ENCODE results near the gene DDIT3. TPM values are rescaled to one million over a fixed set of nuclear protein-coding genes. Genes with fewer than 3 reads are reported as not detected.

DDIT3 gene
- total and polyA plus RNA-seq, 2 of the 13 experiments (the other 11 are each of a cell fraction or from before 2014, with no cell fraction given): 27.5 to 48.7 TPM

DNA sequence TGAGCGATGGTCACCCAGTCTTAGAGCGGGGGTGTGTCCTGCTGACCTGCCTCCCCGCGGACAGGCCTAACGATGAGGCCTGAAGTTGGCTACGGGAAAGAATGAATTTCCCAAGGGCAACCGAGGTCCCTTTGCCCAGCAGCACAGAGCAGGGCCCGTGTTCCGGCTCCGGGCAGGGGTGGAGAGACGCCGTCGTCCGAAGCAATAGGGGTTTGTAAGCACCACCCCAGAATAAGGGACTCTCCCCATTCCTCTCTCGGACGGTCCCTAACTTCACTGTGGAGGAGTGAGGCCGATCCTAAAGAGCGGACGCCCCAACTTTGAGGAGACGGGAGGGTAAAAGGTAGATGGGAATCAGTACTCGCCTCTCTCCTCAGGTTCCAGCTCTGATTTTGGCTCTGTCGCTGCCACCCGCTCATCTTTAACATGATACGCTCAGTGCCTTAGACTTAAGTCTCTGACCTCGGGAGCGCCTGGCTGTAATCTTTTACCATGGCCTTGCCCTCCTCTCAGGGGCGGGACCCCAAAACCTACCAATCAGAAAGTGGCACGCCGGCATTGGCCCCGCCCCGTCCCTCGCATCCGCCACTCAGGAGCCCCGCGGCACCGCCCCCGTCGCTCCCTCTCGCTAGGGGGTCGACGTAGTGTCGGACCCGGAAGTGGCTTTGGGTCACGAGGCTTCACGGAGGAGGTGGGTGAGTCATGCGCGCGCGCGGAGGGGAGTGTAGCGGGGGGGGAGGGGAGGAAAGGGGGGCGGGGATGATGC lies at the start of gene DDIT3 (continued):
- no peak; the same call in 1 of the 2 replicates for TF ChIP-seq ZBTB14 (CRISPR knock-in tag; IDR thresholded peaks at IDR 0.05)
- TF ChIP-seq CBFB (CRISPR knock-in tag; IDR thresholded peaks at IDR 0.05): no peak
- no peak for TF ChIP-seq XRCC5 (optimal IDR thresholded peaks at IDR 0.05; ENCODE audit: low read length)
- no peak for TF ChIP-seq ZNF724P (CRISPR knock-in tag; IDR thresholded peaks at IDR 0.05; ENCODE audit: borderline replicate concordance)
- TF ChIP-seq, protein P1, sequence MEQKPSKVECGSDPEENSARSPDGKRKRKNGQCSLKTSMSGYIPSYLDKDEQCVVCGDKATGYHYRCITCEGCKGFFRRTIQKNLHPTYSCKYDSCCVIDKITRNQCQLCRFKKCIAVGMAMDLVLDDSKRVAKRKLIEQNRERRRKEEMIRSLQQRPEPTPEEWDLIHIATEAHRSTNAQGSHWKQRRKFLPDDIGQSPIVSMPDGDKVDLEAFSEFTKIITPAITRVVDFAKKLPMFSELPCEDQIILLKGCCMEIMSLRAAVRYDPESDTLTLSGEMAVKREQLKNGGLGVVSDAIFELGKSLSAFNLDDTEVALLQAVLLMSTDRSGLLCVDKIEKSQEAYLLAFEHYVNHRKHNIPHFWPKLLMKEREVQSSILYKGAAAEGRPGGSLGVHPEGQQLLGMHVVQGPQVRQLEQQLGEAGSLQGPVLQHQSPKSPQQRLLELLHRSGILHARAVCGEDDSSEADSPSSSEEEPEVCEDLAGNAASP (CRISPR knock-in tag; IDR thresholded peaks at IDR 0.05; ENCODE audit: borderline replicate concordance): peak; percentile 68
- no peak for TF ChIP-seq MZF1 (CRISPR knock-in tag; IDR thresholded peaks at IDR 0.05; ENCODE audit: borderline replicate concordance)
- TF ChIP-seq POLR2A (IDR thresholded peaks at IDR 0.05; ENCODE audit: insufficient read depth in 1 of 2, low read depth in 2 of 2, low read length in 2 of 2): peak; percentile 98 to 100
- TF ChIP-seq, protein P2, sequence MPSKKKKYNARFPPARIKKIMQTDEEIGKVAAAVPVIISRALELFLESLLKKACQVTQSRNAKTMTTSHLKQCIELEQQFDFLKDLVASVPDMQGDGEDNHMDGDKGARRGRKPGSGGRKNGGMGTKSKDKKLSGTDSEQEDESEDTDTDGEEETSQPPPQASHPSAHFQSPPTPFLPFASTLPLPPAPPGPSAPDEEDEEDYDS (CRISPR knock-in tag; IDR thresholded peaks at IDR 0.05): peak; percentile 99
- TF ChIP-seq ZNF564 (CRISPR knock-in tag; IDR thresholded peaks at IDR 0.05): peak; percentile 71; the same call in 1 of the 2 replicates
- peak; percentile 89 for TF ChIP-seq NFYC (CRISPR knock-in tag; IDR thresholded peaks at IDR 0.05)
- TF ChIP-seq SNAPC2 (CRISPR knock-in tag; IDR thresholded peaks at IDR 0.05): 0 out of 2 replicates have a peak, but pooled peaks have one; percentile 11
- peak; percentile 49; the same call in 1 of the 2 replicates for TF ChIP-seq TBX2 (CRISPR knock-in tag; IDR thresholded peaks at IDR 0.05; ENCODE audit: borderline replicate concordance)
- TF ChIP-seq E2F1 (CRISPR knock-in tag; IDR thresholded peaks at IDR 0.05): no peak; the same call in 1 of the 2 replicates
- TF ChIP-seq, protein P3, sequence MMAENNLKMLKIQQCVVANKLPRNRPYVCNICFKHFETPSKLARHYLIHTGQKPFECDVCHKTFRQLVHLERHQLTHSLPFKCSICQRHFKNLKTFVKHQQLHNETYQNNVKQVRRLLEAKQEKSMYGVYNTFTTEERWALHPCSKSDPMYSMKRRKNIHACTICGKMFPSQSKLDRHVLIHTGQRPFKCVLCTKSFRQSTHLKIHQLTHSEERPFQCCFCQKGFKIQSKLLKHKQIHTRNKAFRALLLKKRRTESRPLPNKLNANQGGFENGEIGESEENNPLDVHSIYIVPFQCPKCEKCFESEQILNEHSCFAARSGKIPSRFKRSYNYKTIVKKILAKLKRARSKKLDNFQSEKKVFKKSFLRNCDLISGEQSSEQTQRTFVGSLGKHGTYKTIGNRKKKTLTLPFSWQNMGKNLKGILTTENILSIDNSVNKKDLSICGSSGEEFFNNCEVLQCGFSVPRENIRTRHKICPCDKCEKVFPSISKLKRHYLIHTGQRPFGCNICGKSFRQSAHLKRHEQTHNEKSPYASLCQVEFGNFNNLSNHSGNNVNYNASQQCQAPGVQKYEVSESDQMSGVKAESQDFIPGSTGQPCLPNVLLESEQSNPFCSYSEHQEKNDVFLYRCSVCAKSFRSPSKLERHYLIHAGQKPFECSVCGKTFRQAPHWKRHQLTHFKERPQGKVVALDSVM (CRISPR knock-in tag; IDR thresholded peaks at IDR 0.05): 0 out of 2 replicates have a peak, but pooled peaks have one; percentile 21
- peak; percentile 62; the same call in 1 of the 2 replicates for TF ChIP-seq MED1 (CRISPR knock-in tag; IDR thresholded peaks at IDR 0.05)
- TF ChIP-seq PAX8 (CRISPR knock-in tag; IDR thresholded peaks at IDR 0.05; ENCODE audit: borderline replicate concordance): no peak; the same call in 1 of the 2 replicates
- TF ChIP-seq FOXP1 (IDR thresholded peaks at IDR 0.05): no peak
- TF ChIP-seq FOXP1 (CRISPR knock-in tag; IDR thresholded peaks at IDR 0.05): 0 out of 2 replicates have a peak, but pooled peaks have one; percentile 0
- peak; percentile 54 for TF ChIP-seq MAX (IDR thresholded peaks at IDR 0.05)
- TF ChIP-seq, protein P4, sequence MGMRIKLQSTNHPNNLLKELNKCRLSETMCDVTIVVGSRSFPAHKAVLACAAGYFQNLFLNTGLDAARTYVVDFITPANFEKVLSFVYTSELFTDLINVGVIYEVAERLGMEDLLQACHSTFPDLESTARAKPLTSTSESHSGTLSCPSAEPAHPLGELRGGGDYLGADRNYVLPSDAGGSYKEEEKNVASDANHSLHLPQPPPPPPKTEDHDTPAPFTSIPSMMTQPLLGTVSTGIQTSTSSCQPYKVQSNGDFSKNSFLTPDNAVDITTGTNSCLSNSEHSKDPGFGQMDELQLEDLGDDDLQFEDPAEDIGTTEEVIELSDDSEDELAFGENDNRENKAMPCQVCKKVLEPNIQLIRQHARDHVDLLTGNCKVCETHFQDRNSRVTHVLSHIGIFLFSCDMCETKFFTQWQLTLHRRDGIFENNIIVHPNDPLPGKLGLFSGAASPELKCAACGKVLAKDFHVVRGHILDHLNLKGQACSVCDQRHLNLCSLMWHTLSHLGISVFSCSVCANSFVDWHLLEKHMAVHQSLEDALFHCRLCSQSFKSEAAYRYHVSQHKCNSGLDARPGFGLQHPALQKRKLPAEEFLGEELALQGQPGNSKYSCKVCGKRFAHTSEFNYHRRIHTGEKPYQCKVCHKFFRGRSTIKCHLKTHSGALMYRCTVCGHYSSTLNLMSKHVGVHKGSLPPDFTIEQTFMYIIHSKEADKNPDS (CRISPR knock-in tag; IDR thresholded peaks at IDR 0.05): peak; percentile 74; the same call in 1 of the 2 replicates

Data from HepG2 (cell line).